Panc1 (cell line): ENCODE results near the gene EFNA5. TPM values are rescaled to one million over a fixed set of nuclear protein-coding genes. Genes with fewer than 3 reads are reported as not detected.

Experiments
- ATAC-seq: fragments of 200-7000 bp; cut with Tn5 transposase; 2 replicates; pipeline ENCODE4 v1.9.1; 2020; ENCODE audit warnings: mild to moderate bottlenecking, moderate library complexity
- BruUV-seq: library from RNA; stranded (reverse); fragments of 400-500 nt; replicated peaks from 2 replicates; lab custom pipeline; 2021; lab: Mats Ljungman, UMichigan
- CTCF ChIA-PET: fragments of 300-600 bp; sonication (Branson Sonifier 250); formaldehyde crosslinking; loops from one replicate; lab custom pipeline; 2022; ENCODE audit warnings: antibody characterized with exemption; lab: Charles Lee
- POLR2A ChIA-PET: fragments of 300-600 bp; sonication (Branson Sonifier 250); formaldehyde crosslinking; loops from one replicate; lab custom pipeline; 2022; ENCODE audit warnings: antibody characterized with exemption; lab: Charles Lee
- DNase-seq: peaks from one replicate; pipeline ENCODE4 v3.0.0-alpha.2; 2010; ENCODE audit warnings: low read depth, low spot score
- H3K27ac ChIP-seq: 2 replicates; pipeline ENCODE4 v1.5.1; 2011; ENCODE audit warnings: mild to moderate bottlenecking, low read length, inconsistent platforms
- H3K27me3 ChIP-seq: fragments of 200-500 bp; sonication (Bioruptor generic); 2 replicates; pipeline ENCODE4 v1.6.0; 2014; ENCODE audit warnings: low read length, inconsistent platforms; ENCODE audit not compliant: control insufficient read depth, insufficient read depth
- H3K36me3 ChIP-seq: fragments of 200-500 bp; sonication (Bioruptor generic); 2 replicates; pipeline ENCODE4 v1.5.1; 2014; ENCODE audit warnings: inconsistent platforms, mild to moderate bottlenecking, low read length, moderate library complexity; ENCODE audit not compliant: control insufficient read depth, insufficient read depth
- H3K4me1 ChIP-seq: 2 replicates; pipeline ENCODE4 v1.5.1; 2011; ENCODE audit warnings: inconsistent platforms, mild to moderate bottlenecking, low read length, moderate library complexity; ENCODE audit not compliant: control insufficient read depth, insufficient read depth
- H3K4me3 ChIP-seq, 2 experiments: 2 replicates each; pipeline ENCODE4 v1.5.1; 2011 to 2012; ENCODE audit warnings: low read depth in 2 of 2, low read length in 2 of 2, mild to moderate bottlenecking in 2 of 2, inconsistent platforms in 1 of 2, moderate library complexity in 1 of 2
- H3K9me3 ChIP-seq: fragments of 200-500 bp; sonication (Bioruptor generic); 2 replicates; pipeline ENCODE4 v1.5.1; 2014; ENCODE audit warnings: low read depth, mild to moderate bottlenecking, inconsistent platforms, low read length, moderate library complexity; ENCODE audit not compliant: control insufficient read depth, insufficient read depth
- POLR2AphosphoS5 ChIP-seq: IDR thresholded peaks from 2 replicates; pipeline ENCODE4 v1.6.1; 2012; ENCODE audit warnings: mild to moderate bottlenecking, low read depth, low read length, moderate library complexity
- SIN3A ChIP-seq: IDR thresholded peaks from 2 replicates; pipeline ENCODE4 v1.6.1; 2012; ENCODE audit warnings: low read depth, mild to moderate bottlenecking, low read length, moderate library complexity, borderline replicate concordance; ENCODE audit not compliant: insufficient read depth
- TCF7L2 ChIP-seq: IDR thresholded peaks from 2 replicates; pipeline ENCODE4 v1.6.1; 2011; ENCODE audit warnings: mild to moderate bottlenecking, low read depth, low read length, inconsistent platforms
- in situ Hi-C: cut with HindIII; loops from 2 replicates; pipeline ENCODE4 v1.10.0; 2016; ENCODE audit warnings: low sequenced_read_pairs, low pct_unique_long_range_greater_than_20kb
- intact Hi-C: fragments of 100-400 bp; cut with micrococcal nuclease; formaldehyde crosslinking; loops from one replicate; pipeline ENCODE4 v1.10.0; 2022; ENCODE audit not compliant: unreplicated experiment
- total RNA-seq: library from RNA; stranded (reverse); gene quantifications from one replicate; pipeline ENCODE4 v1.2.1, GENCODE V29; 2021; ENCODE audit not compliant: unreplicated experiment
- TF ChIP-seq, protein P1 (sequence below), 2 experiments: IDR thresholded peaks; 2 replicates each; pipeline ENCODE4 v1.6.1; 2011 to 2012; ENCODE audit warnings: low read depth in 2 of 2, control low read depth in 1 of 2, low read length in 1 of 2, mild to moderate bottlenecking in 1 of 2, moderate library complexity in 1 of 2; ENCODE audit not compliant: insufficient read depth in 1 of 2
- TF ChIP-seq, protein P2 (sequence below): fragments of 450-650 bp; IDR thresholded peaks from 2 replicates; pipeline ENCODE4 v1.5.1; 2017; ENCODE audit warnings: mild to moderate bottlenecking

The EFNA5 gene
- total RNA-seq, 1 experiment from 2014 or later, result 30.5 TPM

DNA sequence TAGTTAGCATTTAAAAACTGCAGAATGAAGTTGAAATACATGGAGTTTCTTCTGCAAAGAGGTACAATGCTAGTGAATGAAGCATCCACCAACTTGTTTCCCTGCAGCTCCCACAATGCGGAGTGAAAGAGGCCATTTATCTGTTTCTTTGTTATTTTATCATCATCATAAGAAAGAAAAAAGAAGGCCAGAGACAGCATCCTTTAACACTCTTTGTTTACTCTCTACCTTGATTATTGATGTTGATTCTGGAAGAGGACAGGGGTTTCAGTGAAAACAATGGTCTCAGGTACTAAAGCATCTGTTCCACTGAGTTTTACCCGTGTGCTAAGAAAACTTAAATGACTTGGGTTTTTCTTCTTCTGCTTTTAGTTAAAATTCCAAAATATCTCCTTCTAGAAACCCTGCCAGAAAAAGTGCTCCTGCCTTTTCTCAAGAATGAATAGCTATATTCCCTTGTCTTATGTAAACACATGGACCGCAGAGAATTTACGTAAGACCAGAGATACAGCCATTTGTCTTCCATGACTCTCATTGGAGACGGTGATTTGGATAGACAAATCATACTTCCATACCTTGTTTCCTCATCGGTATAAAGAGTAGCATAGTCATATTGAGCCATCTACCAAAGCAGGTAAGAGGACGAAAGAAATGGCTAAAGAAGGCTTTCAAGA is 81.1 kb downstream of the EFNA5 start:
- no peak for ATAC-seq
- CTCF ChIA-PET, result no interaction called here

GRCh38 chr5:107582625-107583024 is 88.1 kb downstream of the EFNA5 start:
- no peaks in the 10 kb centered on the region for H3K36me3 ChIP-seq
- BruUV-seq, result no TSS peak
- ChIA-PET CTCF (no interaction called here), POLR2A (no interaction called here)
- 0 out of 2 replicates have a peak, but pooled peaks cover 10% of the 10 kb centered on the region for H3K4me1 ChIP-seq
- DNase-seq, result no peak
- in situ Hi-C loops, result no loop called here
- intact Hi-C loops, result no loop called here
- H3K4me3 ChIP-seq, result no peak overlapping the region
- H3K27me3 ChIP-seq, result no peaks in the 10 kb centered on the region
- no peaks in the 10 kb centered on the region for H3K9me3 ChIP-seq
- no peak for ATAC-seq
- TF ChIP-seq TCF7L2, result no peak
- TF ChIP-seq, protein P1, sequence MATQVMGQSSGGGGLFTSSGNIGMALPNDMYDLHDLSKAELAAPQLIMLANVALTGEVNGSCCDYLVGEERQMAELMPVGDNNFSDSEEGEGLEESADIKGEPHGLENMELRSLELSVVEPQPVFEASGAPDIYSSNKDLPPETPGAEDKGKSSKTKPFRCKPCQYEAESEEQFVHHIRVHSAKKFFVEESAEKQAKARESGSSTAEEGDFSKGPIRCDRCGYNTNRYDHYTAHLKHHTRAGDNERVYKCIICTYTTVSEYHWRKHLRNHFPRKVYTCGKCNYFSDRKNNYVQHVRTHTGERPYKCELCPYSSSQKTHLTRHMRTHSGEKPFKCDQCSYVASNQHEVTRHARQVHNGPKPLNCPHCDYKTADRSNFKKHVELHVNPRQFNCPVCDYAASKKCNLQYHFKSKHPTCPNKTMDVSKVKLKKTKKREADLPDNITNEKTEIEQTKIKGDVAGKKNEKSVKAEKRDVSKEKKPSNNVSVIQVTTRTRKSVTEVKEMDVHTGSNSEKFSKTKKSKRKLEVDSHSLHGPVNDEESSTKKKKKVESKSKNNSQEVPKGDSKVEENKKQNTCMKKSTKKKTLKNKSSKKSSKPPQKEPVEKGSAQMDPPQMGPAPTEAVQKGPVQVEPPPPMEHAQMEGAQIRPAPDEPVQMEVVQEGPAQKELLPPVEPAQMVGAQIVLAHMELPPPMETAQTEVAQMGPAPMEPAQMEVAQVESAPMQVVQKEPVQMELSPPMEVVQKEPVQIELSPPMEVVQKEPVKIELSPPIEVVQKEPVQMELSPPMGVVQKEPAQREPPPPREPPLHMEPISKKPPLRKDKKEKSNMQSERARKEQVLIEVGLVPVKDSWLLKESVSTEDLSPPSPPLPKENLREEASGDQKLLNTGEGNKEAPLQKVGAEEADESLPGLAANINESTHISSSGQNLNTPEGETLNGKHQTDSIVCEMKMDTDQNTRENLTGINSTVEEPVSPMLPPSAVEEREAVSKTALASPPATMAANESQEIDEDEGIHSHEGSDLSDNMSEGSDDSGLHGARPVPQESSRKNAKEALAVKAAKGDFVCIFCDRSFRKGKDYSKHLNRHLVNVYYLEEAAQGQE (IDR thresholded peaks at IDR 0.05; ENCODE audit: insufficient read depth in 1 of 2, low read depth in 2 of 2, low read length in 1 of 2), result no peak
- no peak for TF ChIP-seq SIN3A
- no peak for TF ChIP-seq POLR2AphosphoS5
- TF ChIP-seq, protein P2, sequence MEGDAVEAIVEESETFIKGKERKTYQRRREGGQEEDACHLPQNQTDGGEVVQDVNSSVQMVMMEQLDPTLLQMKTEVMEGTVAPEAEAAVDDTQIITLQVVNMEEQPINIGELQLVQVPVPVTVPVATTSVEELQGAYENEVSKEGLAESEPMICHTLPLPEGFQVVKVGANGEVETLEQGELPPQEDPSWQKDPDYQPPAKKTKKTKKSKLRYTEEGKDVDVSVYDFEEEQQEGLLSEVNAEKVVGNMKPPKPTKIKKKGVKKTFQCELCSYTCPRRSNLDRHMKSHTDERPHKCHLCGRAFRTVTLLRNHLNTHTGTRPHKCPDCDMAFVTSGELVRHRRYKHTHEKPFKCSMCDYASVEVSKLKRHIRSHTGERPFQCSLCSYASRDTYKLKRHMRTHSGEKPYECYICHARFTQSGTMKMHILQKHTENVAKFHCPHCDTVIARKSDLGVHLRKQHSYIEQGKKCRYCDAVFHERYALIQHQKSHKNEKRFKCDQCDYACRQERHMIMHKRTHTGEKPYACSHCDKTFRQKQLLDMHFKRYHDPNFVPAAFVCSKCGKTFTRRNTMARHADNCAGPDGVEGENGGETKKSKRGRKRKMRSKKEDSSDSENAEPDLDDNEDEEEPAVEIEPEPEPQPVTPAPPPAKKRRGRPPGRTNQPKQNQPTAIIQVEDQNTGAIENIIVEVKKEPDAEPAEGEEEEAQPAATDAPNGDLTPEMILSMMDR, result no peak
- no peak overlapping the region for H3K27ac ChIP-seq

More for the DNA sequence above, 81.1 kb downstream of the EFNA5 start:
- H3K27ac ChIP-seq, result no peak overlapping the region
- no peaks in the 10 kb centered on the region for H3K27me3 ChIP-seq
- no peaks in the 10 kb centered on the region for H3K36me3 ChIP-seq
- no peaks in the 10 kb centered on the region; the same call in 1 of the 2 replicates for H3K4me1 ChIP-seq
- BruUV-seq, result no TSS peak
- H3K9me3 ChIP-seq, result no peaks in the 10 kb centered on the region
- TF ChIP-seq TCF7L2 (no peak), POLR2AphosphoS5 (no peak), SIN3A (no peak)
- TF ChIP-seq, protein P1 (IDR thresholded peaks at IDR 0.05; ENCODE audit: insufficient read depth in 1 of 2, low read depth in 2 of 2, low read length in 1 of 2), result no peak
- TF ChIP-seq, protein P2, result no peak
- POLR2A ChIA-PET, result no interaction called here
- no peak overlapping the region for H3K4me3 ChIP-seq
- in situ Hi-C loops (no loop called here), intact Hi-C loops (no loop called here)
- DNase-seq, result no peak
